Endothelial cell of umbilical vein (primary cell): Measurements from ENCODE around the gene CCDC85C. TPM values are rescaled to one million over a fixed set of nuclear protein-coding genes. Genes with fewer than 3 reads are reported as not detected.

ENCODE experiments used
- BruUV-seq: library from RNA; stranded (reverse); fragments of 400-500 nt; replicated peaks from 2 replicates; lab custom pipeline; 2021; lab: Mats Ljungman, UMichigan
- CTCF ChIA-PET: fragments of 300-600, 350-600 bp; sonication (Branson Sonifier 250); formaldehyde crosslinking; loops from one replicate; lab custom pipeline; 2021; ENCODE audit warnings: antibody characterized with exemption, inconsistent platforms; lab: Charles Lee
- POLR2A ChIA-PET: fragments of 300-600, 350-600 bp; sonication (Branson Sonifier 250); formaldehyde crosslinking; loops from one replicate; lab custom pipeline; 2021; ENCODE audit warnings: antibody characterized with exemption, inconsistent platforms; lab: Charles Lee
- DNase-seq: peaks from one replicate; pipeline ENCODE4 v3.0.0-alpha.2; 2011; ENCODE audit warnings: low read depth, low spot score
- FAIRE-seq: peaks from 2 replicates; lab custom pipeline; 2011; peaks lifted over from hg19 to GRCh38; lab: Jason Lieb, UNC
- H2AFZ ChIP-seq: 2 replicates; pipeline ENCODE4 v1.6.0; 2012; ENCODE audit warnings: low read depth, low read length, control low read depth, inconsistent platforms
- H3K27ac ChIP-seq: 2 replicates; pipeline ENCODE4 v1.5.1; 2011; ENCODE audit warnings: low read depth, mild to moderate bottlenecking, control low read depth, low read length, moderate library complexity; ENCODE audit not compliant: insufficient read depth
- H3K27me3 ChIP-seq, 2 experiments: 2 replicates each; pipeline versions ENCODE4 v1.6.0 to v1.6.1; 2011; ENCODE audit warnings: low read length in 2 of 2, mixed read lengths in 1 of 2; ENCODE audit not compliant: control insufficient read depth in 2 of 2, insufficient read depth in 2 of 2
- H3K36me3 ChIP-seq, 2 experiments: 2 replicates in 1 of 2; 3 replicates in 1 of 2; pipeline ENCODE4 v1.5.1; 2011; ENCODE audit warnings: low read length in 2 of 2, mild to moderate bottlenecking in 1 of 2, moderate library complexity in 1 of 2; ENCODE audit not compliant: control insufficient read depth in 2 of 2, insufficient read depth in 2 of 2; ENCODE audit errors: extremely low read depth in 1 of 2
- H3K4me1 ChIP-seq: 3 replicates; pipeline ENCODE4 v1.5.1; 2011; ENCODE audit warnings: mild to moderate bottlenecking, low read length; ENCODE audit not compliant: control insufficient read depth, insufficient read depth; ENCODE audit errors: extremely low read depth
- H3K4me2 ChIP-seq: 2 replicates; pipeline ENCODE4 v1.6.1; 2011; ENCODE audit warnings: low read length, control low read depth, mixed read lengths; ENCODE audit not compliant: insufficient read depth
- H3K4me3 ChIP-seq, 3 experiments: fragments of 200-600 bp in 1 of 3; sonication (generic), shearing (Covaris generic) in 1 of 3; replicated peaks in 1 of 3; 2 replicates each; pipeline ENCODE4 v1.5.1; 2011 to 2016; ENCODE audit warnings: control low read depth in 3 of 3, low read length in 3 of 3, mild to moderate bottlenecking in 2 of 3, inconsistent platforms in 1 of 3, low read depth in 1 of 3, moderate library complexity in 1 of 3; ENCODE audit not compliant: insufficient read depth in 1 of 3
- H3K79me2 ChIP-seq: 2 replicates; pipeline ENCODE4 v1.6.0; 2012; ENCODE audit warnings: low read length, inconsistent platforms; ENCODE audit not compliant: control insufficient read depth, insufficient read depth
- H3K9ac ChIP-seq: replicated peaks from 2 replicates; pipeline ENCODE3; 2011; ENCODE audit warnings: low read length, control low read depth; ENCODE audit not compliant: insufficient read depth; ENCODE audit errors: extremely low read depth
- H3K9me1 ChIP-seq: replicated peaks from 3 replicates; pipeline ENCODE4 v1.6.0; 2011; ENCODE audit warnings: mild to moderate bottlenecking, low read length; ENCODE audit not compliant: control insufficient read depth, insufficient read depth; ENCODE audit errors: extremely low read depth
- H3K9me3 ChIP-seq: replicated peaks from 2 replicates; pipeline ENCODE4 v1.5.1; 2012; ENCODE audit warnings: low read length, inconsistent platforms; ENCODE audit not compliant: control insufficient read depth, insufficient read depth
- H4K20me1 ChIP-seq: replicated peaks from 2 replicates; pipeline ENCODE3; 2011; ENCODE audit warnings: mild to moderate bottlenecking, low read length; ENCODE audit not compliant: control insufficient read depth, insufficient read depth; ENCODE audit errors: extremely low read depth
- CTCF ChIP-seq, 2 donors: IDR thresholded peaks; 1 replicate in 1 of 2; 2 replicates in 1 of 2; pipeline ENCODE4 v1.5.1; 2011; ENCODE audit warnings: low read length in 2 of 2, mild to moderate bottlenecking in 2 of 2, moderate library complexity in 2 of 2, control low read depth in 1 of 2, inconsistent platforms in 1 of 2, low read depth in 1 of 2; ENCODE audit not compliant: insufficient read depth in 1 of 2; ENCODE audit errors: extremely low read depth in 1 of 2
- EZH2 ChIP-seq: IDR thresholded peaks from 2 replicates; pipeline ENCODE4 v1.6.1; 2012; ENCODE audit warnings: borderline replicate concordance, low read depth, mild to moderate bottlenecking, moderate library complexity, low read length, inconsistent platforms; ENCODE audit not compliant: severe bottlenecking
- FOS ChIP-seq: IDR thresholded peaks from 2 replicates; pipeline ENCODE4 v1.6.1; 2011; ENCODE audit warnings: mild to moderate bottlenecking, low read length, moderate library complexity, borderline replicate concordance; ENCODE audit not compliant: insufficient read depth
- GATA2 ChIP-seq: IDR thresholded peaks from 2 replicates; pipeline ENCODE4 v1.7.0; 2011; ENCODE audit warnings: low read depth, mild to moderate bottlenecking, moderate library complexity, mixed read lengths, low read length; ENCODE audit not compliant: insufficient read length, insufficient read depth
- JUN ChIP-seq: IDR thresholded peaks from 2 replicates; pipeline ENCODE4 v1.6.1; 2011; ENCODE audit warnings: borderline replicate concordance, low read depth; ENCODE audit not compliant: insufficient read length, insufficient read depth
- MAX ChIP-seq: IDR thresholded peaks from 2 replicates; pipeline ENCODE4 v1.6.1; 2011; ENCODE audit not compliant: insufficient read depth, insufficient read length
- MYC ChIP-seq: IDR thresholded peaks from one replicate; pipeline ENCODE4 v1.6.1; 2011; ENCODE audit warnings: mild to moderate bottlenecking, low read depth, low read length
- POLR2A ChIP-seq: IDR thresholded peaks from 2 replicates; pipeline ENCODE4 v1.6.1; 2012; ENCODE audit warnings: low read depth, mild to moderate bottlenecking, control low read depth, low read length
- POLR2AphosphoS5 ChIP-seq: IDR thresholded peaks from 2 replicates; pipeline ENCODE4 v1.6.1; 2012; ENCODE audit warnings: low read depth, mild to moderate bottlenecking, control low read depth, low read length, moderate library complexity; ENCODE audit not compliant: insufficient read depth
- dilution Hi-C: fragments of 300-500 bp; cut with MboI; formaldehyde crosslinking; loops from one replicate; pipeline ENCODE4 v1.15.0; 2019; ENCODE audit warnings: low sequenced_read_pairs; ENCODE audit not compliant: extremely low pct_ligation_motif_present
- intact Hi-C: fragments of 100-400 bp; cut with micrococcal nuclease; formaldehyde crosslinking; loops from one replicate; pipeline ENCODE4 v1.10.0; 2022
- polyA plus RNA-seq, 4 experiments: library from polyadenylated mRNA; depleted of rRNA in 3 of 4; stranded (reverse) in 3 of 4; unstranded in 1 of 4; fragments of >200 nt; gene quantifications; 2 replicates each; pipeline versions ENCODE4 v1.2.1 to v1.2.3, GENCODE V29; 2011 to 2012; ENCODE audit warnings: missing spikeins in 1 of 4
- total RNA-seq: library from RNA; stranded (reverse); gene quantifications from 2 replicates; pipeline ENCODE4 v1.2.3, GENCODE V29; 2021

Gene CCDC85C
- total and polyA plus RNA-seq, 2 donors (not counting 3 experiments of a cell fraction or from before 2014, with no cell fraction given), result 7.5 to 17.8 TPM

DNA sequence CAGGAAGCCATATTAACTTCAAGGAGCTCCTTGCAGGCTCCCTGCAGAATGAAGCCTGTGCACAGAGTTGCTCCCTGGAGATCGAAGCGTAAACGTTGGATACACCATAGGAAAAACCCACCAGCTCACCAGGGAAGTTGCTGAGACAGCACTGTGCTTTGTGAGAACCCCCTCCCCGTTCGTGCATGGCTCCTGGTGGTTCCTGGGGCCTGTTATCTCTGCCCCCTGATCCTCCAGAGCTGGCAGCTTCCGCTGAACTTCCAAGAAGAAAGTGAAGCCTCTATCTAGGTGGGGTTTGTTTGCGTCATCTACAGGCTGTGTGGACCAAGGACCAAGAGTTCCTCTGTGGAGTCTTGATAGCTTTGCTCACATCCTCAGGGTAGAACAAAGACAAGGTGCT is 2.4 kb upstream of the CCDC85C start:
- no peaks in the 10 kb centered on the region for H3K9me3 ChIP-seq
- CTCF ChIA-PET, result interaction anchor here (1.1 to 8.0 kb wide), 7 partner anchors 8 to 87 kb away, joined by 4 to 61 read pairs (median 13); no protein-coding TSS in a partner anchor
- no peaks in the 10 kb centered on the region for H3K36me3 ChIP-seq
- FAIRE-seq (no peak), DNase-seq (no peak)
- no peaks in the 10 kb centered on the region for H3K9me1 ChIP-seq
- H3K27me3 ChIP-seq, result peaks cover 0 to 5% of the 10 kb centered on the region in 2 experiments
- H3K4me2 ChIP-seq, result no peak overlapping the region
- no peaks in the 10 kb centered on the region for H4K20me1 ChIP-seq
- H3K27ac ChIP-seq, result no peak overlapping the region
- H3K4me1 ChIP-seq, result peaks cover 11% of the 10 kb centered on the region
- H3K4me3 ChIP-seq, result no peak overlapping the region
- POLR2A ChIA-PET, result no interaction called here
- TF ChIP-seq GATA2 (no peak), MYC (no peak), EZH2 (no peak), MAX (no peak), JUN (no peak), FOS (no peak), POLR2A (no peak), POLR2AphosphoS5 (no peak), CTCF (IDR thresholded peaks at IDR 0.05; ENCODE audit: extremely low read depth in 1 of 2, insufficient read depth in 1 of 2, low read depth in 1 of 2, low read length in 2 of 2) (no peak)
- H2AFZ ChIP-seq, result no peak overlapping the region
- H3K79me2 ChIP-seq, result no peaks in the 10 kb centered on the region
- dilution Hi-C loops (no loop called here), intact Hi-C loops (no loop called here)
- BruUV-seq, result no TSS peak
- H3K9ac ChIP-seq, result no peak overlapping the region
